ENCODE measurements around the gene OBSCN. TPM values are rescaled to one million over a fixed set of nuclear protein-coding genes. Genes with fewer than 3 reads are reported as not detected.

The OBSCN gene
- total and polyA plus RNA-seq, 2 donors (not counting 3 experiments of a cell fraction or from before 2014, with no cell fraction given): 1.5 to 2.9 TPM

GRCh38 chr1:228218513-228219244 is 10.8 kb downstream of the OBSCN start:
- dilution Hi-C loops (cut with MboI; ENCODE audit: extremely low pct_ligation_motif_present, low sequenced_read_pairs): no loop called here
- intact Hi-C loops (cut with micrococcal nuclease): loop anchor here (10.0 kb wide), 1 partner anchor 224 kb away; no protein-coding TSS in a partner anchor

More at GRCh38 chr1:228218513-228219244, 10.8 kb downstream of the OBSCN start:
- no peak overlapping the region for H3K4me3 ChIP-seq (replicated peaks in 1 of 3; ENCODE audit: insufficient read depth in 1 of 3, low read depth in 1 of 3, low read length in 3 of 3)
- H2AFZ ChIP-seq (ENCODE audit: low read depth, low read length): no peak overlapping the region
- no peaks in the 10 kb centered on the region for H3K9me1 ChIP-seq (replicated peaks; ENCODE audit: control insufficient read depth, extremely low read depth, insufficient read depth, low read length)
- TF ChIP-seq POLR2AphosphoS5 (IDR thresholded peaks at IDR 0.05; ENCODE audit: insufficient read depth, low read depth, low read length) (no peak), GATA2 (IDR thresholded peaks at IDR 0.05; ENCODE audit: insufficient read depth, insufficient read length, low read depth, low read length) (no peak), MAX (IDR thresholded peaks at IDR 0.05; ENCODE audit: insufficient read depth, insufficient read length) (no peak), FOS (IDR thresholded peaks at IDR 0.05; ENCODE audit: borderline replicate concordance, insufficient read depth, low read length) (no peak), CTCF (IDR thresholded peaks at IDR 0.05; ENCODE audit: extremely low read depth in 1 of 2, insufficient read depth in 1 of 2, low read depth in 1 of 2, low read length in 2 of 2) (no peak), JUN (IDR thresholded peaks at IDR 0.05; ENCODE audit: borderline replicate concordance, insufficient read depth, insufficient read length, low read depth) (no peak), MYC (IDR thresholded peaks at IDR 0.05; ENCODE audit: low read depth, low read length) (no peak), EZH2 (IDR thresholded peaks at IDR 0.05; ENCODE audit: borderline replicate concordance, low read depth, low read length, severe bottlenecking) (no peak), POLR2A (IDR thresholded peaks at IDR 0.05; ENCODE audit: low read depth, low read length) (no peak)
- POLR2A ChIA-PET: no interaction called here
- H4K20me1 ChIP-seq (replicated peaks; ENCODE audit: control insufficient read depth, extremely low read depth, insufficient read depth, low read length): no peaks in the 10 kb centered on the region
- no peak overlapping the region for H3K9ac ChIP-seq (replicated peaks; ENCODE audit: extremely low read depth, insufficient read depth, low read length)
- FAIRE-seq (no peak), DNase-seq (ENCODE audit: low read depth, low spot score) (no peak)
- H3K36me3 ChIP-seq (ENCODE audit: control insufficient read depth in 2 of 2, extremely low read depth in 1 of 2, insufficient read depth in 2 of 2, low read length in 2 of 2): no peaks in the 10 kb centered on the region
- no peak overlapping the region for H3K4me2 ChIP-seq (ENCODE audit: insufficient read depth, low read length)
- H3K79me2 ChIP-seq (ENCODE audit: control insufficient read depth, insufficient read depth, low read length): no peaks in the 10 kb centered on the region
- H3K27ac ChIP-seq (ENCODE audit: insufficient read depth, low read depth, low read length): no peak overlapping the region
- H3K9me3 ChIP-seq (replicated peaks; ENCODE audit: control insufficient read depth, insufficient read depth, low read length): no peaks in the 10 kb centered on the region
- BruUV-seq (replicated peaks): no TSS peak
- H3K4me1 ChIP-seq (ENCODE audit: control insufficient read depth, extremely low read depth, insufficient read depth, low read length): no peaks in the 10 kb centered on the region
- H3K27me3 ChIP-seq (ENCODE audit: control insufficient read depth in 2 of 2, insufficient read depth in 2 of 2, low read length in 2 of 2): peaks cover 0 to 4% of the 10 kb centered on the region in 2 experiments
- CTCF ChIA-PET: no interaction called here
